GM23338 (cell line): ENCODE results near the gene PNPLA7. TPM values are rescaled to one million over a fixed set of nuclear protein-coding genes. Genes with fewer than 3 reads are reported as not detected.
A peak's percentile ranks its signal among the peaks of the same experiment; 100 is the strongest.

Source experiments
- ATAC-seq: fragments of 200-7000 bp; cut with Tn5 transposase; 3 replicates; pipeline ENCODE4 v1.9.1; 2020
- DNase-seq: peaks from one replicate; pipeline ENCODE4 v3.0.0-alpha.2; 2015; ENCODE audit warnings: low spot score
- H2AFZ ChIP-seq: fragments of 200-600 bp; sonication (generic); 2 replicates; pipeline ENCODE4 v1.8.0; 2016; ENCODE audit warnings: antibody characterized with exemption, mild to moderate bottlenecking, moderate library complexity
- H3F3A ChIP-seq: fragments of 200-600 bp; sonication (generic); replicated peaks from 2 replicates; pipeline ENCODE4 v1.8.0; 2017; ENCODE audit warnings: antibody characterized with exemption, mixed run types, low read depth
- H3K27ac ChIP-seq: fragments of 200-600 bp; sonication (generic); 2 replicates; pipeline ENCODE4 v1.6.1; 2016; ENCODE audit warnings: low read depth
- H3K27me3 ChIP-seq: fragments of 200-600 bp; sonication (generic); 2 replicates; pipeline ENCODE4 v1.8.0; 2016; ENCODE audit warnings: mild to moderate bottlenecking, mixed run types, moderate library complexity; ENCODE audit not compliant: insufficient read depth
- H3K36me3 ChIP-seq: fragments of 200-600 bp; sonication (generic); 2 replicates; pipeline ENCODE4 v1.8.0; 2016; ENCODE audit warnings: mild to moderate bottlenecking; ENCODE audit not compliant: insufficient read depth
- H3K4me1 ChIP-seq: fragments of 200-600 bp; sonication (generic); 2 replicates; pipeline ENCODE4 v1.8.0; 2016; ENCODE audit warnings: mild to moderate bottlenecking, moderate library complexity; ENCODE audit not compliant: insufficient read depth
- H3K4me2 ChIP-seq: fragments of 200-600 bp; sonication (generic); 2 replicates; pipeline ENCODE4 v1.7.1; 2017; ENCODE audit warnings: mixed run types
- H3K4me3 ChIP-seq: fragments of 200-600 bp; sonication (generic); 2 replicates; pipeline ENCODE4 v1.6.1; 2016; ENCODE audit warnings: mixed run types
- H3K79me2 ChIP-seq: fragments of 200-600 bp; sonication (generic); replicated peaks from 2 replicates; pipeline ENCODE4 v1.8.0; 2017; ENCODE audit warnings: mild to moderate bottlenecking; ENCODE audit not compliant: insufficient read depth
- H3K9me2 ChIP-seq: fragments of 200-600 bp; sonication (generic); 2 replicates; pipeline ENCODE4 v1.8.0; 2017; ENCODE audit not compliant: insufficient read depth
- H4K20me1 ChIP-seq: fragments of 200-600 bp; sonication (generic); replicated peaks from 2 replicates; pipeline ENCODE4 v1.8.0; 2017; ENCODE audit warnings: mild to moderate bottlenecking; ENCODE audit not compliant: insufficient read depth
- H3K27ac Mint-ChIP-seq: 2 replicates; pipeline ENCODE4 v1.8.0; 2020; ENCODE audit warnings: inconsistent platforms, mild to moderate bottlenecking, moderate library complexity, mixed read lengths
- H3K27me3 Mint-ChIP-seq: 3 replicates; pipeline ENCODE4 v1.8.0; 2022; ENCODE audit warnings: low read depth, mild to moderate bottlenecking, moderate library complexity, mixed read lengths, inconsistent platforms; ENCODE audit not compliant: insufficient read depth, poor library complexity
- H3K36me3 Mint-ChIP-seq: 3 replicates; pipeline ENCODE4 v1.8.0; 2021; ENCODE audit warnings: low read depth, mild to moderate bottlenecking, inconsistent platforms, moderate library complexity, mixed read lengths
- H3K4me1 Mint-ChIP-seq: 3 replicates; pipeline ENCODE4 v1.8.0; 2020; ENCODE audit warnings: mild to moderate bottlenecking, inconsistent platforms, mixed read lengths
- H3K4me3 Mint-ChIP-seq: 3 replicates; pipeline ENCODE4 v1.8.0; 2021; ENCODE audit warnings: moderate library complexity, mild to moderate bottlenecking, inconsistent platforms, mixed read lengths
- H3K9me3 Mint-ChIP-seq: 3 replicates; pipeline ENCODE4 v1.8.0; 2020; ENCODE audit warnings: moderate library complexity, mild to moderate bottlenecking, inconsistent platforms, mixed read lengths
- CREB1 ChIP-seq: fragments of 250-450 bp; sonication (Bioruptor Pico); IDR thresholded peaks from 2 replicates; pipeline ENCODE4 v1.5.0; 2020; ENCODE audit warnings: low read depth, mild to moderate bottlenecking, moderate library complexity
- CTCF ChIP-seq, 2 experiments: fragments of 200-600 bp in 1 of 2; sonication (generic) in 1 of 2; conservative IDR thresholded peaks; 2 replicates each; pipeline versions ENCODE4 v1.5.1 to v1.6.1; 2016 to 2017; ENCODE audit warnings: antibody characterized with exemption in 2 of 2, low read depth in 2 of 2, mild to moderate bottlenecking in 2 of 2, moderate library complexity in 1 of 2
- ETS1 ChIP-seq: IDR thresholded peaks from 2 replicates; pipeline ENCODE4 v1.6.1; 2016; ENCODE audit warnings: antibody characterized with exemption
- EZH2 ChIP-seq: fragments of 200-600 bp; sonication (generic); IDR thresholded peaks from one replicate; pipeline ENCODE4 v1.8.0; 2017; ENCODE audit warnings: antibody characterized with exemption, mild to moderate bottlenecking, low read depth; ENCODE audit not compliant: unreplicated experiment
- EZH2phosphoT487 ChIP-seq: fragments of 200-600 bp; sonication (generic); IDR thresholded peaks from one replicate; pipeline ENCODE4 v1.8.1; 2018; ENCODE audit warnings: antibody characterized with exemption; ENCODE audit not compliant: unreplicated experiment
- JUNB ChIP-seq: IDR thresholded peaks from one replicate; pipeline ENCODE4 v1.6.1; 2016; ENCODE audit warnings: antibody characterized with exemption; ENCODE audit not compliant: unreplicated experiment
- NANOG ChIP-seq: IDR thresholded peaks from 2 replicates; pipeline ENCODE4 v1.6.1; 2016; ENCODE audit warnings: antibody characterized with exemption, borderline replicate concordance
- POLR2AphosphoS5 ChIP-seq: IDR thresholded peaks from 2 replicates; pipeline ENCODE4 v1.6.1; 2016; ENCODE audit warnings: antibody characterized with exemption, low read depth
- ZNF331 ChIP-seq: fragments of 250-450 bp; sonication (Bioruptor Pico); IDR thresholded peaks from 2 replicates; pipeline ENCODE4 v1.5.0; 2020; ENCODE audit warnings: low read depth, mild to moderate bottlenecking, moderate library complexity
- ZNF462 ChIP-seq: fragments of 250-450 bp; sonication (Bioruptor Pico); IDR thresholded peaks from 2 replicates; pipeline ENCODE4 v1.5.0; 2020; ENCODE audit warnings: mild to moderate bottlenecking, moderate library complexity
- polyA plus RNA-seq: library from polyadenylated mRNA; unstranded; fragments of >200 nt; fragmentation: Nextera tagmentation; extraction: Ambion mirVana; gene quantifications from 2 replicates; pipeline ENCODE4 v1.2.1, GENCODE V29; 2016
- total RNA-seq: library from RNA; depleted of rRNA; stranded (reverse); fragments of >200 nt; shearing (Covaris generic); gene quantifications from 2 replicates; pipeline ENCODE4 v1.2.3, GENCODE V29; 2014

Gene PNPLA7
- total and polyA plus RNA-seq, 2 experiments from 2014 or later, result 0.45 to 0.80 TPM

- TF ChIP-seq POLR2AphosphoS5 (no peak), CTCF (conservative IDR thresholded peaks at IDR 0.05; ENCODE audit: low read depth in 2 of 2) (no peak), EZH2 (no peak), ZNF462 (no peak), EZH2phosphoT487 (no peak), NANOG (no peak), ZNF331 (CRISPR knock-in tag) (no peak), JUNB (no peak), CREB1 (CRISPR knock-in tag) (no peak), ETS1 (no peak)
- no peaks in the 10 kb centered on the region for H3K79me2 ChIP-seq
- peak; percentile 95 for ATAC-seq
- H3K27ac Mint-ChIP-seq, result no peak overlapping the region
- no peak overlapping the region for H3K4me3 ChIP-seq
- no peaks in the 10 kb centered on the region for H3K9me2 ChIP-seq
- H3K4me1 Mint-ChIP-seq, result no peaks in the 10 kb centered on the region; the same call in 2 of the 3 replicates
- no peaks in the 10 kb centered on the region for H3K4me1 ChIP-seq
- H3K27me3 ChIP-seq, result no peaks in the 10 kb centered on the region
- no peak overlapping the region for H3K4me3 Mint-ChIP-seq
- no peak overlapping the region for H2AFZ ChIP-seq
- no peak overlapping the region for H3K27ac ChIP-seq
- H3K4me2 ChIP-seq, result no peak overlapping the region
- DNase-seq, result peak; percentile 73
- H3F3A ChIP-seq, result no peaks in the 10 kb centered on the region
- peaks cover 13% of the 10 kb centered on the region for H3K27me3 Mint-ChIP-seq
- no peaks in the 10 kb centered on the region for H4K20me1 ChIP-seq
- H3K36me3 Mint-ChIP-seq, result no peaks in the 10 kb centered on the region
- H3K36me3 ChIP-seq, result no peaks in the 10 kb centered on the region
- H3K9me3 Mint-ChIP-seq, result peaks cover 22% of the 10 kb centered on the region
Measured at GRCh38 chr9:137492464-137493363, 57.5 kb downstream of the PNPLA7 start.
